Mucosa of rectum (tissue), 2 donors: Measurements from ENCODE around the gene ANTXR1.

ENCODE experiments used
- H3K27ac ChIP-seq, 2 donors: one replicate each; pipeline ENCODE4 v1.7.0; 2013; ENCODE audit warnings: inconsistent platforms in 2 of 2, low read depth in 2 of 2, low read length in 2 of 2
- H3K27me3 ChIP-seq, 2 donors: one replicate each; pipeline ENCODE4 v1.7.0; 2013; ENCODE audit warnings: low read length in 2 of 2; ENCODE audit not compliant: control insufficient read depth in 2 of 2, insufficient read depth in 2 of 2
- H3K36me3 ChIP-seq, 2 donors: one replicate each; pipeline ENCODE4 v1.7.0; 2013; ENCODE audit warnings: low read length in 2 of 2; ENCODE audit not compliant: control insufficient read depth in 2 of 2, insufficient read depth in 2 of 2
- H3K4me1 ChIP-seq, 2 donors: one replicate each; pipeline ENCODE4 v1.7.0; 2013; ENCODE audit warnings: low read length in 2 of 2, mild to moderate bottlenecking in 1 of 2; ENCODE audit not compliant: control insufficient read depth in 2 of 2, insufficient read depth in 2 of 2
- H3K4me3 ChIP-seq, 2 donors: one replicate each; pipeline ENCODE4 v1.7.0; 2013; ENCODE audit warnings: low read length in 2 of 2
- H3K9ac ChIP-seq, 2 donors: one replicate each; pipeline ENCODE4 v1.7.0; 2013; ENCODE audit warnings: low read length in 2 of 2, low read depth in 1 of 2, mild to moderate bottlenecking in 1 of 2
- H3K9me3 ChIP-seq, 2 donors: one replicate each; pipeline ENCODE4 v1.7.0; 2013; ENCODE audit warnings: low read length in 2 of 2; ENCODE audit not compliant: control insufficient read depth in 2 of 2
- donor health status: healthy.
- donor health status: Normal muscosa, but diverticular disease.

The ANTXR1 gene

DNA sequence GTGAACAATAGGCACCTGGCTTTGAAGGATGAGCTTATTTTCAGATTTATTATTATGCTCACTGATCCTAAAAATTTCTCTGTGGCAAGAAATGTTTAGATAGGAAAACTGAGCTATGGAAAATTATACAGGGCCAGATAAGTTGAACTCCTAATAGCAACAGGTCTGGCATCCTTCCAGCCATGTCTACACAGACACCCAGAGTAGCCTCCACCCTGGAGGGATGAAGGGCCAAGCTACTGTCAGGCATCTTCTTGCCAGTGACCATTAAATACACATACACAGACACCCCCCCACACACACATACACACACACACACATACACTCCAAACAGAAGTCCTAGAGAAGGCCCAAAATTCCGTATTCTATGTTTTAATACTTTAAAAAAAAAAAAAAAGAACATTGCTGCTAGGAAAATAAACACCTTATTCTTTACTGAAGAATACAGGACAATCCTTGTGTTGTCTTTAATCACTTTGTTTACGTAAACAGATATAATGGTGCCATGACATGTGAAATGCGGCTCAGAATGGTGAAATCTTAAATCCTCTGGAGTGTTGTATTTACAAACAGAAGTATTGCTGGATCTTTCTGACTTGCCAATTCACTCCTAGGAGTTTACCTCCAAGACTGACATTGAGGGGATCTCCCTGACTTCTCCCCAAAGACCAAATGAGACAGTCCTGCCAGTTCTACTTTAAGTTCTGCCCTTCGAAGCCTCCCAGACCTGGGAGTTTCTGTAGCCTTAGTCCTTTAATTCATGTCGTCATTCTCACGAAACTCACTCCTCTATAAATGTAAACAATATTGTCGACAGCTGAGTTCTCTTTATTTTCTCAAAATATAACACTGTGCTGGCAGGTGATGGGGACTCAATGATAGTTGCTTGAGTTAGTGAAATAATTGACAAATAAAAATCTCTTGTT, 163.1 kb downstream of the ANTXR1 start:
- Histone ChIP-seq H3K27ac (peak overlapping the region; percentile 24 to 71), H3K4me1 (peaks cover 3 to 7% of the 10 kb centered on the region in 2 donors), H3K36me3 (no peaks in the 10 kb centered on the region)

DNA sequence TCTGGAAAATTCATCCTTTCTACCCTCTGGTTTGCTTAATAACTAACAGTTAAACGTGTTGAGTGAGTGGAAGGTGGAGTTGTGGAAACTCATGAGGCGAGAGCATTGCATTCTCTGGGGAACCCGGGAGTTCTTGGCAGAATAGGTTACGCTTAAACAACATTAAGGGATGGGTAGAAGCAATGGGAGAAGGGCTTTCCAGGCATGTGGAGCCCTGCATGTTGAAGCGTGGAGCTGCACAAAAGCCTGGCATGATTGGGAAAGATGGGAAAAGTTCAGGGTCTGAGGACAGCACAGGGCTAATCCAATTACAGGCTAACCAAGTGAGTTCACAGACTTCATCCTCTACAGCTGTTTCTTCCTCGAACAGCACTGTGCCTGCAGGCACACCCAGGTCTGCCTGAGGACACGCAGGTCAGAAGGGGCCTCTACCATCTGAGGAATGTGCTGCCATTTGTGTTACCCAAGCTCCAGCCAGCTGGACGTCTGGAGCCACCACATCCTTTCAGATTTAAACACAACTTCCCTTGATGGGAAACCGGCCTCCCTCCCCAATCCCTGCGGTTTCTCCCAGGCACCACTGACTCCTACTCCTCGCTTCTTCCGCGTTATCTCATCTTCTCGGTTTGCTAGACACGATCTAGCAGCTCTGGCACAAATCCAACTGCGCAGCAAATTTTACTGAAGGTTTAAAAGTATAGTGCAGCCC, 164.2 kb downstream of the ANTXR1 start:
- Histone ChIP-seq H3K4me1 (peaks cover 3 to 7% of the 10 kb centered on the region in 2 donors), H3K9ac (no peak overlapping the region)

More for the DNA sequence above, 163.1 kb downstream of the ANTXR1 start:
- H3K27me3 ChIP-seq = no peaks in the 10 kb centered on the region
- no peak overlapping the region for H3K9ac ChIP-seq
- H3K9me3 ChIP-seq = no peaks in the 10 kb centered on the region
- no peak overlapping the region for H3K4me3 ChIP-seq

DNA sequence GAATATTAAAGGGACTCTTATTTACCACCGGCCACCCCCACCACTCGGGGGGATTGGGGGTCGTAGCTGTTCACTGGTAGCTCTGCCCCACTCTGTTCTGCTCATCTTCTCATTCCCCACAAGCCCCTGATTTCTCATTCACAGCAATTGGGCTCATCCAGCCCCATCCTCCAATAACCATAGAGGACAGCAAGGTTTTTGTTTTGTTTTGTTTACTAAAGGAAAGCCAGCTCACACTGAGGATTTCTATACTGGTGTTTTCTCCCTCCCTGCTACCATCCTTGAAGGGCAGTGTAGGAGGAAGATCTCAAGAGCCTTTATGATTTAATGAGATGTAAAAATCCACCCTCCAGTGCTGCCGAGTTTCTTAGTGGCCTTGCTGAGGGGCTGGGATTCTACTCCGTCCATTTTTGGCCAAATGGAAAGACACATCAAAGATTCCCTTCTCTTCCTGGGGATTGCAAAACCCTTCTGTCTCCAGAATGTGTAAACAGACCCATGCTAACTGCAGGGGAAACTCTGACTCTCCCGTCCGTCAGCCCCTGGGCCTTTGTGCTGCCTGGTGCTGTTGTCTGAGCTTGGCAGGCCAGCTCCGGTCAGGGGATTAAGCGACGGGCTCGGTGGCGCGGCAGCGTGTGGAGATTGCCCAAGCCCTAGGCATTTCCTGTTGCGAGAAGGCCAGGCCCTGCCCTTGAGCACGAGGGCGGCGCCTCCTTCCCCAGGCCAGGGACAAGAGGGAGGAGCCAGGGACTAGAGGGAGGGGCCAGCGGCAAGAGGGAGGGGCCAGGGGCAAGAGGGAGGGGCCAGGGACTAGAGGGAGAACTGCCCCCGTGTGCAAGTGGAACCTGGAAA, 165.0 kb downstream of the ANTXR1 start:
- no peaks in the 10 kb centered on the region for H3K27me3 ChIP-seq
- H3K4me3 ChIP-seq = peak overlapping the region in 1 of 2 donors; percentile 2
- H3K4me1 ChIP-seq = peaks cover 3 to 7% of the 10 kb centered on the region in 2 donors
- peak overlapping the region; percentile 71 to 77 for H3K27ac ChIP-seq
- H3K9ac ChIP-seq = peak overlapping the region in 1 of 2 donors; percentile 23
- H3K36me3 ChIP-seq = peaks cover 0 to 4% of the 10 kb centered on the region in 2 donors
- no peaks in the 10 kb centered on the region for H3K9me3 ChIP-seq

More for the DNA sequence above, 164.2 kb downstream of the ANTXR1 start:
- Histone ChIP-seq H3K9me3 (no peaks in the 10 kb centered on the region), H3K4me3 (no peak overlapping the region), H3K27me3 (no peaks in the 10 kb centered on the region), H3K36me3 (peaks cover 0 to 4% of the 10 kb centered on the region in 2 donors), H3K27ac (peak overlapping the region; percentile 71 to 77)

DNA sequence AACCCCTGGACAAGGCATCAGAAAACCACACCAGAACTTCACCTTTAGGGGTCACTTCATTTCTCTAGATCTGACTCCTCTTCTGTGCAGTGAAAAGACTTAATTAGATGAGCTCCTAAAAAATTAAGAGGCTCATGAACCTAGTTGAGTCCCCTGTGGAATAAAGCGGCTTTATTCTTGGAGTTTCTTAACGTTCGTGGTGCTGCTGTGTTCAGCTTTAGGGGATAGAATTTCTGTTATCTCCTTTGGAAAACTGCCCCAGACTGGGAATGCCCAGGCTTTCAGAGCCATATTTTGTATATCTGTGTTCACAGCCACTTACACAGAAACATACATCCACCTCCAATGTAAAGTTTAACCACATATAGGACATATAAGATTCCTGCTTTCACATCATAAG, 165.8 kb downstream of the ANTXR1 start:
- Histone ChIP-seq H3K27me3 (no peaks in the 10 kb centered on the region), H3K36me3 (peaks cover 0 to 4% of the 10 kb centered on the region in 2 donors), H3K9me3 (no peaks in the 10 kb centered on the region), H3K27ac (peak overlapping the region; percentile 71 to 77), H3K4me1 (peaks cover 3 to 7% of the 10 kb centered on the region in 2 donors), H3K4me3 (no peak overlapping the region), H3K9ac (no peak overlapping the region)

DNA sequence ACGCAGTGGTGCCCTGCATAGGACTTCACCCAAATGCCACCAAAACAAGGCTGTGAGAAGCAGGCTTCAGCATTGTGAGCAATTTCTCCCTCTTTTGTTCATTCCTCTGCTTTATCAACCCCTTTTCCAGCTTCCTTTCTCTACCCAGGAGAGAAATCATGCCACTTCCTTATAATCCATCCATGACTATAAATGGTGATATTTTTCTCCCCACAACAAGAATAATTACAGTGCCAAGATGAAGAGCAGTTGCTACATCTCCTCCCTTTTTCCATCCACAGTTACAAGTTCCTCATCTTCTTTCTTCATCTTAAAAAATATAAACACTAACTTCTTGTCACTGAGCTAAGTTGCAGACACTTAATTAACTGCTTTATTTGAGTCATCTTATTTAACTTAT, 167.2 kb downstream of the ANTXR1 start:
- no peak overlapping the region for H3K27ac ChIP-seq
- H3K4me1 ChIP-seq = peaks cover 6 to 7% of the 10 kb centered on the region in 2 donors
- H3K9me3 ChIP-seq = no peaks in the 10 kb centered on the region
- no peak overlapping the region for H3K4me3 ChIP-seq
- no peaks in the 10 kb centered on the region for H3K27me3 ChIP-seq
- H3K9ac ChIP-seq = no peak overlapping the region
- peaks cover 3 to 4% of the 10 kb centered on the region in 2 donors for H3K36me3 ChIP-seq

DNA sequence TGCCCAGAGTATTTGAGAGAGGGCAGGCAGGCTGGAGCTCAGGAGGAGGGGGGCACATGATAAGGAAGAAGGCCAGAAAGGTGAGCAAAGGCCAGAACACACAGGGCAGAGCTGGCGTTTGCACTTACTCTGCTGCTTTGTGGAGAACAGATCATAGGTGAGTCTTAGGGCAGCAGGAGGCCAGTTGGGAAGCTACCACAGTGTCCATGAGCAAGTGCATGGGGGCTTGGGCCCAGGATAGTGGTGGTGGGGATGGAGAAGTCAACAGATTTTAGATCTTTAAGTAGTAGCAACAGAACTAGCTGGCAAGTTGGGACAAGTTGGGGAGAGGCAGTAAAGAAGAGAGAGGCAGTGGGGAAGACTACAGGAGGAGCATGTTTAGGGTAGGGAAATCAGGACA, 168.0 kb downstream of the ANTXR1 start:
- Histone ChIP-seq H3K27ac (no peak overlapping the region), H3K9me3 (no peaks in the 10 kb centered on the region), H3K4me3 (no peak overlapping the region), H3K36me3 (peaks cover 3 to 4% of the 10 kb centered on the region in 2 donors), H3K9ac (no peak overlapping the region), H3K27me3 (no peaks in the 10 kb centered on the region), H3K4me1 (peaks cover 5 to 11% of the 10 kb centered on the region in 2 donors)

DNA sequence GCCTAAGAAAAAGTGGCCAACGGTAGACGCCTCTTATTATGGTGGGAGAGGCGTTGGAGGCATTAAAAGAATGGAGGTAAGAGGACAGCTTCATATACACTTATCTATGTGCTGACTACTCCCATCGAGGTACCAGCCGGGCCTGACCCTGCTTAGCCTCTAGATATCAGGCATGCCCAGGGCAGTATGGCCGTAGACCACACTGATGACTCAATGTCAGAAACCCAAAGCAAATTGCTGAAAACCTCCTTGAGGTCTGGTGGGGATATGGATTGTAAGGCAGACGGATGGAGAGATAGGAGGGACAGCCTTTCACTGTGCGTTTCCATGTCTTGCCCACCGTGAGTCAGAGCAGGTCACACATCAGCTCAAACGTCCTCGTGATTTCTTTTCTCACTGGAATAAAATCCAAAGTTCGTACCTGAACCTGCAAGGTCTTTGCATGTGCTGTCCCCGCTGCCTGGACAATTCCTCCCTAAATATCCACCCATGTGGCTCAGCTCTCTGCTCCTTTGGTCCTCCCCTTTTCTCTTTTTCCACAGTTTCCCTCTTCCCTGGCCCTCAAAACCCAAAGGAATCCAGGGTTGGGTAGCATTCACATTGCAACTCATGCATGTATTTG, 168.9 kb downstream of the ANTXR1 start:
- Histone ChIP-seq H3K36me3 (peaks cover 3 to 4% of the 10 kb centered on the region in 2 donors), H3K4me1 (peaks cover 10 to 19% of the 10 kb centered on the region in 2 donors), H3K9me3 (no peaks in the 10 kb centered on the region)

DNA sequence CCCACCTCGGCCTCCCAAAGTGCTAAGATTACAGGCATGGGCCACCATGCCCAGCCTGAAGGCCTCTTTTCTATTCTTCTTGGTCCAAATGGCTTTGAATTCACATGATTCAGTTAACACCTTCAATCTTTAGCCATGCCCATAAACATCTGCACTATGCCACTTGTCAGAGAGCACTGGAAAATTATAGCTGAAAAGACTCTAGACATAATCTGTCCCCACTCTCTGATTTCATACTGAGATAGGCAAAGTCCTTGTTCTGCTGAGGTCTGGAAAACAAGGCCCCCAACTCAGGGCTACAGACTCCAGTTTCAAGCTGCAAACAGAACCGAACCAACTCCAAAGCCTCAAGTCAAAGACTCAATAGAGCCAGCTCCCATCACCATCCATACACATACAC, 170.7 kb downstream of the ANTXR1 start:
- H3K27ac ChIP-seq = no peak overlapping the region
- H3K4me1 ChIP-seq = peaks cover 7 to 21% of the 10 kb centered on the region in 2 donors
- H3K4me3 ChIP-seq = no peak overlapping the region

More for the DNA sequence above, 168.9 kb downstream of the ANTXR1 start:
- no peak overlapping the region for H3K27ac ChIP-seq
- no peak overlapping the region for H3K9ac ChIP-seq
- H3K4me3 ChIP-seq = no peak overlapping the region
- no peaks in the 10 kb centered on the region for H3K27me3 ChIP-seq

DNA sequence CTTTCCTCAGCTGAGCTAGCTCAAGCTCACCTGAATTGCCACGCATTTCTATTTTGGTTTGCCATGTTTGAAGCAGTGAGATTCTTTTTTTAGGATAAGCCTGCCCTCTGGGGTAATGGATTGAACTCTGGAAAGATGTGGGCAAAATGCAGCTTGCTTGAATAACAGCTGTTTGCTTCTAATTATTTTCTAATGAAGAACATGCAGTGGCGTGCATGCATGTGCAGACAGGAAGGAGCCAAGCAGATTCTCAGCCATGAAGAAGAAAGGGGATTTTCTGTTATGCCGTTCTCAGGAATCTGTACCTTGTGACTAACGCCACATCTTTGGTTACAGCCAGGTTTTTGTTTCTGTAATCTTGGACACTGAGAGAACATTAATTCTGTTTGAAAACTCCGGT, 171.2 kb downstream of the ANTXR1 start:
- Histone ChIP-seq H3K9ac (no peak overlapping the region), H3K4me3 (no peak overlapping the region), H3K9me3 (no peaks in the 10 kb centered on the region), H3K4me1 (peaks cover 7 to 21% of the 10 kb centered on the region in 2 donors), H3K36me3 (peaks cover 3 to 4% of the 10 kb centered on the region in 2 donors), H3K27me3 (no peaks in the 10 kb centered on the region), H3K27ac (no peak overlapping the region)

More for the DNA sequence above, 170.7 kb downstream of the ANTXR1 start:
- H3K36me3 ChIP-seq = peaks cover 3 to 4% of the 10 kb centered on the region in 2 donors
- H3K9ac ChIP-seq = no peak overlapping the region
- H3K27me3 ChIP-seq = no peaks in the 10 kb centered on the region
- no peaks in the 10 kb centered on the region for H3K9me3 ChIP-seq
